ENCODE measurements around the gene RRM2. TPM values are rescaled to one million over a fixed set of nuclear protein-coding genes. Genes with fewer than 3 reads are reported as not detected.

Gene RRM2
- total RNA-seq, 1 experiment from 2014 or later: 163 TPM

- no peak overlapping the region for H4K5ac ChIP-seq (ENCODE audit: insufficient read length, low read depth, low read length)
- no peak overlapping the region for H3K23ac ChIP-seq (ENCODE audit: insufficient read length, low read depth, low read length)
- no peak overlapping the region for H2BK12ac ChIP-seq (ENCODE audit: insufficient read length, low read depth, low read length)
- H3K14ac ChIP-seq (ENCODE audit: insufficient read depth, low read length): no peak overlapping the region
- no peak for DNase-seq
- H3K9ac ChIP-seq (ENCODE audit: extremely low read depth, insufficient read length, low read length): no peak overlapping the region
- no peaks in the 10 kb centered on the region for H3K9me3 ChIP-seq (ENCODE audit: control insufficient read depth, low read depth, low read length)
- H2BK120ac ChIP-seq (ENCODE audit: low read depth, low read length, poor library complexity, severe bottlenecking): no peak overlapping the region
- peaks cover 0 to 26% (median 7%) of the 10 kb centered on the region in 3 experiments; a peak in 6 of 7 replicates for H3K36me3 Mint-ChIP-seq (ENCODE audit: insufficient read depth in 1 of 3, low read depth in 3 of 3)
- no peaks in the 10 kb centered on the region for H3K27me3 ChIP-seq (ENCODE audit: insufficient read depth, low read length)
- no peak overlapping the region for H3K4me2 ChIP-seq (ENCODE audit: insufficient read depth, insufficient read length, low read length)
- H3K27me3 Mint-ChIP-seq (ENCODE audit: low read depth): no peaks in the 10 kb centered on the region
- peaks cover 3% of the 10 kb centered on the region in 2 experiments; a peak in 3 of 4 replicates for H3K4me1 Mint-ChIP-seq
- no peaks in the 10 kb centered on the region for H3K79me2 ChIP-seq (ENCODE audit: insufficient read depth, low read length)
- no peaks in the 10 kb centered on the region for H3K23me2 ChIP-seq (ENCODE audit: insufficient read length, low read depth, low read length, poor library complexity, severe bottlenecking)
- no peaks in the 10 kb centered on the region for H3K9me3 Mint-ChIP-seq
- H4K91ac ChIP-seq (ENCODE audit: insufficient read length, low read depth, low read length): no peak overlapping the region
- H3K56ac ChIP-seq (ENCODE audit: insufficient read length, low read depth, low read length): no peak overlapping the region
- no peak overlapping the region for H4K8ac ChIP-seq (replicated peaks; ENCODE audit: insufficient read length, low read depth, low read length)
- H3K18ac ChIP-seq (ENCODE audit: insufficient read length, low read depth, low read length): no peak overlapping the region
- no peak overlapping the region for H3T11ph ChIP-seq (ENCODE audit: low read length)
- H3K27ac ChIP-seq (ENCODE audit: insufficient read length, low read depth, low read length): no peak overlapping the region
- H2BK20ac ChIP-seq (ENCODE audit: low read depth, low read length, poor library complexity, severe bottlenecking): no peak overlapping the region
- H4K20me1 ChIP-seq (ENCODE audit: control insufficient read depth, insufficient read depth, insufficient read length): peaks cover 2% of the 10 kb centered on the region
- no peaks in the 10 kb centered on the region for H3K79me1 ChIP-seq (ENCODE audit: insufficient read depth, low read depth, low read length, poor library complexity, severe bottlenecking)
- H2BK5ac ChIP-seq (ENCODE audit: insufficient read length, low read length): no peak overlapping the region
- no peak overlapping the region for H2AK5ac ChIP-seq (ENCODE audit: insufficient read length, low read length)
- no peak overlapping the region for H3K4ac ChIP-seq (ENCODE audit: low read depth, low read length)
- no peak overlapping the region for H3K4me3 Mint-ChIP-seq
- WGBS (ENCODE audit: extremely low coverage, insufficient read length, low lambda C conversion rate): no CpG with 5 or more reads among the region's 26 CpGs
- H3K27ac Mint-ChIP-seq: no peak overlapping the region
- H3K4me1 ChIP-seq (ENCODE audit: insufficient read depth, low read length): no peaks in the 10 kb centered on the region
- TF ChIP-seq, protein P1, sequence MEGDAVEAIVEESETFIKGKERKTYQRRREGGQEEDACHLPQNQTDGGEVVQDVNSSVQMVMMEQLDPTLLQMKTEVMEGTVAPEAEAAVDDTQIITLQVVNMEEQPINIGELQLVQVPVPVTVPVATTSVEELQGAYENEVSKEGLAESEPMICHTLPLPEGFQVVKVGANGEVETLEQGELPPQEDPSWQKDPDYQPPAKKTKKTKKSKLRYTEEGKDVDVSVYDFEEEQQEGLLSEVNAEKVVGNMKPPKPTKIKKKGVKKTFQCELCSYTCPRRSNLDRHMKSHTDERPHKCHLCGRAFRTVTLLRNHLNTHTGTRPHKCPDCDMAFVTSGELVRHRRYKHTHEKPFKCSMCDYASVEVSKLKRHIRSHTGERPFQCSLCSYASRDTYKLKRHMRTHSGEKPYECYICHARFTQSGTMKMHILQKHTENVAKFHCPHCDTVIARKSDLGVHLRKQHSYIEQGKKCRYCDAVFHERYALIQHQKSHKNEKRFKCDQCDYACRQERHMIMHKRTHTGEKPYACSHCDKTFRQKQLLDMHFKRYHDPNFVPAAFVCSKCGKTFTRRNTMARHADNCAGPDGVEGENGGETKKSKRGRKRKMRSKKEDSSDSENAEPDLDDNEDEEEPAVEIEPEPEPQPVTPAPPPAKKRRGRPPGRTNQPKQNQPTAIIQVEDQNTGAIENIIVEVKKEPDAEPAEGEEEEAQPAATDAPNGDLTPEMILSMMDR (conservative IDR thresholded peaks at IDR 0.05): no peak
- H2AFZ ChIP-seq (ENCODE audit: low read length): no peak overlapping the region
- no peak overlapping the region for H2BK15ac ChIP-seq (ENCODE audit: low read depth, low read length)
Measured at GRCh38 chr2:10165861-10166675, 43.5 kb downstream of the RRM2 start.
